Ishikawa (cell line): ENCODE measurements around the gene ADAP2.

Experiments used
- CEBPB ChIP-seq: IDR thresholded peaks from 2 replicates; pipeline ENCODE4 v1.6.1; 2012
- CREB1 ChIP-seq: IDR thresholded peaks from 2 replicates; pipeline ENCODE4 v1.6.1; 2012; ENCODE audit warnings: low read depth
- EGR1 ChIP-seq: IDR thresholded peaks from 2 replicates; pipeline ENCODE4 v1.6.1; 2012
- EP300 ChIP-seq: IDR thresholded peaks from 2 replicates; pipeline ENCODE4 v1.6.1; 2012; ENCODE audit warnings: borderline replicate concordance
- FOXM1 ChIP-seq: IDR thresholded peaks from 2 replicates; pipeline ENCODE4 v1.6.1; 2012; ENCODE audit warnings: low read depth, borderline replicate concordance
- NFIC ChIP-seq: IDR thresholded peaks from 2 replicates; pipeline ENCODE4 v1.6.1; 2012
- RAD21 ChIP-seq: IDR thresholded peaks from 2 replicates; pipeline ENCODE4 v1.6.1; 2012; ENCODE audit warnings: low read depth
- REST ChIP-seq: IDR thresholded peaks from 2 replicates; pipeline ENCODE4 v1.6.1; 2012; ENCODE audit warnings: low read depth, mild to moderate bottlenecking
- TAF1 ChIP-seq: IDR thresholded peaks from 2 replicates; pipeline ENCODE4 v1.6.1; 2012; ENCODE audit warnings: low read depth, mild to moderate bottlenecking
- TCF12 ChIP-seq: IDR thresholded peaks from 2 replicates; pipeline ENCODE4 v1.6.1; 2012; ENCODE audit warnings: low read depth
- TEAD4 ChIP-seq: IDR thresholded peaks from 2 replicates; pipeline ENCODE4 v1.6.1; 2012
- YY1 ChIP-seq: IDR thresholded peaks from 2 replicates; pipeline ENCODE4 v1.6.1; 2012; ENCODE audit warnings: low read depth
- ZBTB7A ChIP-seq: IDR thresholded peaks from 2 replicates; pipeline ENCODE4 v1.6.1; 2012; ENCODE audit warnings: low read depth
- TF ChIP-seq, protein P1 (sequence below): IDR thresholded peaks from 2 replicates; pipeline ENCODE4 v1.6.1; 2012
- TF ChIP-seq, protein P2 (sequence below): IDR thresholded peaks from 2 replicates; pipeline ENCODE4 v1.6.1; 2012

ADAP2 gene

GRCh38 chr17:30917050-30917449 lies 4.7 kb upstream of the ADAP2 start:
- TF ChIP-seq CEBPB, result no peak
- TF ChIP-seq FOXM1, result no peak
- no peak for TF ChIP-seq CREB1
- TF ChIP-seq RAD21, result no peak
- TF ChIP-seq TEAD4, result no peak
- TF ChIP-seq REST, result no peak
- TF ChIP-seq YY1, result no peak
- no peak for TF ChIP-seq TAF1
- TF ChIP-seq, protein P1, sequence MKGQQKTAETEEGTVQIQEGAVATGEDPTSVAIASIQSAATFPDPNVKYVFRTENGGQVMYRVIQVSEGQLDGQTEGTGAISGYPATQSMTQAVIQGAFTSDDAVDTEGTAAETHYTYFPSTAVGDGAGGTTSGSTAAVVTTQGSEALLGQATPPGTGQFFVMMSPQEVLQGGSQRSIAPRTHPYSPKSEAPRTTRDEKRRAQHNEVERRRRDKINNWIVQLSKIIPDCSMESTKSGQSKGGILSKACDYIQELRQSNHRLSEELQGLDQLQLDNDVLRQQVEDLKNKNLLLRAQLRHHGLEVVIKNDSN, result no peak
- no peak for TF ChIP-seq ZBTB7A
- TF ChIP-seq, protein P2, sequence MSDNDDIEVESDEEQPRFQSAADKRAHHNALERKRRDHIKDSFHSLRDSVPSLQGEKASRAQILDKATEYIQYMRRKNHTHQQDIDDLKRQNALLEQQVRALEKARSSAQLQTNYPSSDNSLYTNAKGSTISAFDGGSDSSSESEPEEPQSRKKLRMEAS, result no peak
- no peak for TF ChIP-seq NFIC
- no peak for TF ChIP-seq EGR1
- no peak for TF ChIP-seq TCF12
- TF ChIP-seq EP300, result no peak

GRCh38 chr17:30920282-30920681 lies 1.5 kb upstream of the ADAP2 start:
- TF ChIP-seq EGR1 (no peak), TCF12 (no peak), ZBTB7A (no peak), CEBPB (no peak), YY1 (no peak), RAD21 (no peak), TAF1 (no peak), TEAD4 (no peak), FOXM1 (no peak), REST (no peak), NFIC (no peak), EP300 (no peak), CREB1 (no peak)
- TF ChIP-seq, protein P1, result no peak
- TF ChIP-seq, protein P2, result no peak

GRCh38 chr17:30920683-30921543 lies 832 bp upstream of the ADAP2 start:
- TF ChIP-seq YY1 (no peak), CREB1 (no peak), TAF1 (no peak), EP300 (no peak), NFIC (no peak), CEBPB (no peak), REST (no peak), RAD21 (no peak), TCF12 (no peak), ZBTB7A (no peak), TEAD4 (no peak)
- TF ChIP-seq, protein P1, result no peak
